HEK293 (cell line): ENCODE data around the gene RBM15B.

ENCODE experiments used
- CTCF ChIA-PET: fragments of 350-600 bp; formaldehyde crosslinking; extraction: SDS; loops from one replicate; lab custom pipeline; 2021; ENCODE audit warnings: antibody characterized with exemption; lab: Yijun Ruan, JAX
- POLR2A ChIA-PET: fragments of 300-600 bp; formaldehyde crosslinking; extraction: SDS; loops from one replicate; lab custom pipeline; 2020; ENCODE audit warnings: antibody characterized with exemption, inconsistent platforms; lab: Yijun Ruan, JAX
- H3K27ac ChIP-seq: fragments of 200-500 bp; sonication (Bioruptor generic); 2 replicates; pipeline ENCODE4 v1.5.1; 2014; ENCODE audit warnings: low read depth, low read length, control low read depth, inconsistent platforms; ENCODE audit errors: extremely low read depth
- H3K36me3 ChIP-seq, 2 experiments: fragments of 200-500 bp in 1 of 2; sonication (Bioruptor generic) in 1 of 2; 1 replicate in 1 of 2; 2 replicates in 1 of 2; pipeline ENCODE4 v1.5.1; 2014 to 2017; ENCODE audit warnings: inconsistent platforms in 2 of 2, low read length in 2 of 2; ENCODE audit not compliant: control insufficient read depth in 2 of 2, insufficient read depth in 1 of 2
- H3K4me1 ChIP-seq: fragments of 200-500 bp; sonication (Bioruptor generic); 2 replicates; pipeline ENCODE4 v1.5.1; 2014; ENCODE audit warnings: mild to moderate bottlenecking, low read length, inconsistent platforms; ENCODE audit not compliant: control insufficient read depth, insufficient read depth
- H3K4me3 ChIP-seq: 2 replicates; pipeline ENCODE4 v1.5.1; 2011; ENCODE audit warnings: low read depth, mild to moderate bottlenecking, control low read depth, low read length, moderate library complexity
- H3K9me3 ChIP-seq: fragments of 200-500 bp; sonication (Bioruptor generic); 2 replicates; pipeline ENCODE4 v1.5.1; 2014; ENCODE audit warnings: low read depth, low read length, inconsistent platforms; ENCODE audit not compliant: control insufficient read depth, insufficient read depth
- EGR2 ChIP-seq: fragments of 450-650 bp; formaldehyde crosslinking; IDR thresholded peaks from 2 replicates; pipeline ENCODE4 v1.5.1; 2016; ENCODE audit warnings: low read depth, missing biosample characterization, missing genetic modification characterization
- GLIS2 ChIP-seq: fragments of 450-650 bp; formaldehyde crosslinking; IDR thresholded peaks from 2 replicates; pipeline ENCODE4 v1.5.1; 2016; ENCODE audit warnings: missing biosample characterization, missing genetic modification characterization
- MEIS1 ChIP-seq: sonication (generic); formaldehyde crosslinking; IDR thresholded peaks from 2 replicates; pipeline ENCODE4 v1.8.1; 2022; ENCODE audit warnings: missing genetic modification reagents, mild to moderate bottlenecking, borderline replicate concordance
- MZF1 ChIP-seq: fragments of 450-650 bp; formaldehyde crosslinking; IDR thresholded peaks from 2 replicates; pipeline ENCODE4 v1.5.1; 2017; ENCODE audit warnings: missing biosample characterization, missing genetic modification characterization, borderline replicate concordance
- SCRT1 ChIP-seq: fragments of 450-650 bp; formaldehyde crosslinking; IDR thresholded peaks from 2 replicates; pipeline ENCODE4 v1.5.1; 2016; ENCODE audit warnings: missing biosample characterization, missing genetic modification characterization, borderline replicate concordance
- SP3 ChIP-seq: fragments of 450-650 bp; formaldehyde crosslinking; IDR thresholded peaks from 2 replicates; pipeline ENCODE4 v1.5.1; 2016; ENCODE audit warnings: missing biosample characterization, missing genetic modification characterization
- YY1 ChIP-seq: fragments of 450-650 bp; formaldehyde crosslinking; IDR thresholded peaks from 2 replicates; pipeline ENCODE4 v1.5.1; 2018; ENCODE audit warnings: missing biosample characterization, missing genetic modification characterization
- ZBTB1 ChIP-seq: fragments of 450-650 bp; formaldehyde crosslinking; IDR thresholded peaks from 2 replicates; pipeline ENCODE4 v1.5.1; 2016; ENCODE audit warnings: missing biosample characterization, missing genetic modification characterization
- ZBTB20 ChIP-seq: fragments of 450-650 bp; formaldehyde crosslinking; IDR thresholded peaks from 2 replicates; pipeline ENCODE4 v1.5.1; 2016; ENCODE audit warnings: missing biosample characterization, missing genetic modification characterization
- ZFP37 ChIP-seq: fragments of 450-650 bp; formaldehyde crosslinking; IDR thresholded peaks from 2 replicates; pipeline ENCODE4 v1.5.1; 2016; ENCODE audit warnings: missing biosample characterization, missing genetic modification characterization
- ZFP69B ChIP-seq: fragments of 450-650 bp; formaldehyde crosslinking; IDR thresholded peaks from 2 replicates; pipeline ENCODE4 v1.5.1; 2016; ENCODE audit warnings: missing biosample characterization, missing genetic modification characterization
- ZNF184 ChIP-seq: fragments of 450-650 bp; IDR thresholded peaks from 2 replicates; pipeline ENCODE4 v1.5.1; 2018; ENCODE audit warnings: missing biosample characterization, mild to moderate bottlenecking, missing genetic modification characterization
- ZNF2 ChIP-seq: fragments of 450-650 bp; formaldehyde crosslinking; IDR thresholded peaks from 2 replicates; pipeline ENCODE4 v1.5.1; 2016; ENCODE audit warnings: missing biosample characterization, missing genetic modification characterization
- ZNF221 ChIP-seq: fragments of 450-650 bp; formaldehyde crosslinking; IDR thresholded peaks from 2 replicates; pipeline ENCODE4 v1.5.1; 2017; ENCODE audit warnings: missing biosample characterization, missing genetic modification characterization, borderline replicate concordance
- ZNF223 ChIP-seq: fragments of 450-650 bp; formaldehyde crosslinking; IDR thresholded peaks from 2 replicates; pipeline ENCODE4 v1.5.1; 2016; ENCODE audit warnings: missing biosample characterization, missing genetic modification characterization
- ZNF274 ChIP-seq, 2 experiments: fragments of 200-500 bp in 1 of 2; fragments of 450-650 bp in 1 of 2; sonication (Bioruptor generic) in 1 of 2; formaldehyde crosslinking in 1 of 2; IDR thresholded peaks; 2 replicates each; pipeline versions ENCODE4 v1.5.1 to v1.6.1; 2014 to 2016; ENCODE audit warnings: borderline replicate concordance in 1 of 2, inconsistent platforms in 1 of 2, low read length in 1 of 2, missing biosample characterization in 1 of 2, missing genetic modification characterization in 1 of 2
- ZNF324 ChIP-seq: fragments of 450-650 bp; formaldehyde crosslinking; IDR thresholded peaks from 2 replicates; pipeline ENCODE4 v1.5.1; 2016; ENCODE audit warnings: missing biosample characterization, missing genetic modification characterization
- ZNF501 ChIP-seq: fragments of 450-650 bp; formaldehyde crosslinking; IDR thresholded peaks from 2 replicates; pipeline ENCODE4 v1.5.1; 2016; ENCODE audit warnings: missing biosample characterization, missing genetic modification characterization
- ZNF521 ChIP-seq: fragments of 450-650 bp; formaldehyde crosslinking; IDR thresholded peaks from 2 replicates; pipeline ENCODE4 v1.5.1; 2017; ENCODE audit warnings: missing biosample characterization, mild to moderate bottlenecking, missing genetic modification characterization
- ZNF629 ChIP-seq: fragments of 450-650 bp; formaldehyde crosslinking; IDR thresholded peaks from 2 replicates; pipeline ENCODE4 v1.5.1; 2017; ENCODE audit warnings: missing biosample characterization, missing genetic modification characterization
- ZSCAN16 ChIP-seq: fragments of 450-650 bp; formaldehyde crosslinking; IDR thresholded peaks from 2 replicates; pipeline ENCODE4 v1.5.1; 2016; ENCODE audit warnings: missing biosample characterization, missing genetic modification characterization
- TF ChIP-seq, protein P1 (sequence below): IDR thresholded peaks from 2 replicates; pipeline ENCODE4 v1.6.1; 2011; ENCODE audit warnings: mild to moderate bottlenecking, low read depth, low read length, borderline replicate concordance
- TF ChIP-seq, protein P2 (sequence below): fragments of 450-650 bp; formaldehyde crosslinking; IDR thresholded peaks from 2 replicates; pipeline ENCODE4 v1.5.1; 2016; ENCODE audit warnings: missing biosample characterization, missing genetic modification characterization
- TF ChIP-seq, protein P3 (sequence below): fragments of 450-650 bp; formaldehyde crosslinking; IDR thresholded peaks from 2 replicates; pipeline ENCODE4 v1.5.1; 2017; ENCODE audit warnings: missing biosample characterization, mild to moderate bottlenecking, missing genetic modification characterization, moderate library complexity
- TF ChIP-seq, protein P4 (sequence below): fragments of 450-650 bp; formaldehyde crosslinking; IDR thresholded peaks from 2 replicates; pipeline ENCODE4 v1.5.1; 2016; ENCODE audit warnings: missing biosample characterization, missing genetic modification characterization
- TF ChIP-seq, protein P5 (sequence below): fragments of 450-650 bp; formaldehyde crosslinking; IDR thresholded peaks from 2 replicates; pipeline ENCODE4 v1.5.1; 2016; ENCODE audit warnings: missing biosample characterization, missing genetic modification characterization

Gene RBM15B

DNA sequence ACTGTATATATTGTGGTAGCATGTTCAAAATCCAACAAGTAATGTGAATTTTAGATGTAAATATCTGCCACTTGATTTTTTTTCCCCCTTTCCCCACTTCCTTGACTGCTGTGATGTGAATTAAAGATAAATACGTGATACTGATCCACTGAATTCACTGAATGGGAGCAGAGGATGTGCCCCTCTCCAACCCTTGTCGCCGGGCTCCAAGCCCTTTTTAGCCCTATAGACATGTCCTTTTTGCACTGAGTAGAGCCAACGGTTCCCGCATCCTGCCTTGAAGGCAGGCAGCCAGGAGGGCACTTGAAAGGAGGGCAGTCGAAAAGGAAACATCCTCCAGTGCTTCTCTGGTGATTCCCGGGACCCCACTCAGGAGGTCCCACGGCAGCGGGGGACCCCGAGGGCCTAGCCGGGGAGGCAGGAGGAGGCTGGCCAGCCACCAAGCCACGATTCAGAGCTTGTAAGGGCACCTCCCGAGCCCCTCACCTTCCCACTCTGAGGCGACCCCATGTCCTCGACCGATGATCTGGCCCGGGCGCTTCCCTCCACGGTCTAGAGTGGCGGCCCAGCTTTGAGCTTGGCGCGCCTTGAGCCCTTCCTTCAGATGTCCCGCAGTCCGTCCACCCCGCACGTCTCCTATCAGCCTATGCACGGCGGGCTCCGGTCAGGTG is 6.9 kb upstream of the RBM15B start (continued):
- TF ChIP-seq ZNF221 (no peak), MZF1 (no peak), ZFP37 (tag by site-specific recombination) (no peak), ZNF2 (tag by site-specific recombination) (no peak), ZNF521 (no peak), MEIS1 (CRISPR knock-in tag) (no peak), ZNF223 (tag by site-specific recombination) (no peak), ZNF184 (no peak), ZNF274 (IDR thresholded peaks at IDR 0.05; ENCODE audit: low read length) (no peak), ZNF274 (tag by site-specific recombination; IDR thresholded peaks at IDR 0.05; ENCODE audit: borderline replicate concordance) (no peak)
- TF ChIP-seq, protein P1, sequence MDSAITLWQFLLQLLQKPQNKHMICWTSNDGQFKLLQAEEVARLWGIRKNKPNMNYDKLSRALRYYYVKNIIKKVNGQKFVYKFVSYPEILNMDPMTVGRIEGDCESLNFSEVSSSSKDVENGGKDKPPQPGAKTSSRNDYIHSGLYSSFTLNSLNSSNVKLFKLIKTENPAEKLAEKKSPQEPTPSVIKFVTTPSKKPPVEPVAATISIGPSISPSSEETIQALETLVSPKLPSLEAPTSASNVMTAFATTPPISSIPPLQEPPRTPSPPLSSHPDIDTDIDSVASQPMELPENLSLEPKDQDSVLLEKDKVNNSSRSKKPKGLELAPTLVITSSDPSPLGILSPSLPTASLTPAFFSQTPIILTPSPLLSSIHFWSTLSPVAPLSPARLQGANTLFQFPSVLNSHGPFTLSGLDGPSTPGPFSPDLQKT, result no peak

DNA sequence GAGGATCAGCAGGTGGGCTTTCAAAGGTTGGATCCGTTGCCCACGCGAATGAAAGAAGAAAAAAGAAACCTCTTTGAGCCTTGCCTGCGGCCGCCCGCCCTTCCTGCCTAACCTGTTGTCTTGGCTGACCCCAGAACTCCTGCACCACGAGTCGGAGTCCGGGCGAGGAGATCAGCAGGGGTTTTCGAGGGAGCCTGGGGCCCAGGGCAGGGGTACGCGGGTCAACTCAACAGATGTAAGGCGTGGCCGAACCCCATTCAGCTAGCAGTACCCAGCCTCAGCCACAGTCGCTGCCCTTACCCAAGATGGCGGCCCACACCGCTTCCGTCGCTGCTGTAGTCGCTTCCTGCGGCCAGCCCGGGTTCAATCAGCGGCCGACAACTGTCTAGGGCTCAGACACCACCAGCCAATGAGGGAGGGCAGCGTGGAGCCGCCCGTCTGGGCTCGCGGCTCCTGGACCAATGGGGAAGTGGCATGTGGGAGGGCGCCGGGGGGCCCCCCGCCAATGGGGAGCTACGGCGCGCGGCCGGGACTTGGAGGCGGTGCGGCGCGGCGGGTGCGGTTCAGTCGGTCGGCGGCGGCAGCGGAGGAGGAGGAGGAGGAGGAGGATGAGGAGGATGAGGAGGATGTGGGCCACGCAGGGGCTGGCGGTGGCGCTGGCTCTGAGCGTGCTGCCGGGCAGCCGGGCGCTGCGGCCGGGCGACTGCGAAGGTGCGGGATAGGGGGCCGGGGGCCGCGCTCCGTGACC is 6.2 kb upstream of the RBM15B start, which contains the start of gene MANF:
Gene MANF (plus strand): TSS at position 566 of the 748 bp plus-strand sequence. CDS start 52 bp downstream, at position 618.
- ChIA-PET CTCF (interaction anchor here (0.5 to 1.1 kb wide), 4 partner anchors 227 to 742 kb away, joined by 3 read pairs; no protein-coding TSS in a partner anchor), POLR2A (interaction anchor here (0.6 to 1.9 kb wide), 10 partner anchors 10 to 1048 kb away, joined by 3 to 9 read pairs (median 4); partner anchors contain the start of genes DCAF1, HEMK1 and MAPKAPK3)
- H3K36me3 ChIP-seq, result peaks cover 0 to 47% of the 10 kb centered on the region in 2 experiments; a peak in 1 of 3 replicates
- H3K4me1 ChIP-seq, result no peaks in the 10 kb centered on the region
- H3K4me3 ChIP-seq, result peak within 1 kb of the TSS; percentile 96
- H3K9me3 ChIP-seq, result no peaks in the 10 kb centered on the region
- H3K27ac ChIP-seq, result peak within 1 kb of the TSS; percentile 65
- TF ChIP-seq ZBTB1 (tag by site-specific recombination), result peak; percentile 27; the same call in 1 of the 2 replicates
- peak; percentile 65; the same call in 1 of the 2 replicates for TF ChIP-seq ZNF2 (tag by site-specific recombination)
- peak; percentile 85 for TF ChIP-seq YY1 (tag by site-specific recombination)
- peak; percentile 84 for TF ChIP-seq ZBTB20
- TF ChIP-seq ZNF501 (tag by site-specific recombination), result peak; percentile 75
- no peak for TF ChIP-seq ZNF184
- TF ChIP-seq ZSCAN16, result no peak
- 0 out of 2 replicates have a peak, but pooled peaks have one; percentile 23 for TF ChIP-seq ZNF629 (tag by site-specific recombination)
- TF ChIP-seq, protein P2, sequence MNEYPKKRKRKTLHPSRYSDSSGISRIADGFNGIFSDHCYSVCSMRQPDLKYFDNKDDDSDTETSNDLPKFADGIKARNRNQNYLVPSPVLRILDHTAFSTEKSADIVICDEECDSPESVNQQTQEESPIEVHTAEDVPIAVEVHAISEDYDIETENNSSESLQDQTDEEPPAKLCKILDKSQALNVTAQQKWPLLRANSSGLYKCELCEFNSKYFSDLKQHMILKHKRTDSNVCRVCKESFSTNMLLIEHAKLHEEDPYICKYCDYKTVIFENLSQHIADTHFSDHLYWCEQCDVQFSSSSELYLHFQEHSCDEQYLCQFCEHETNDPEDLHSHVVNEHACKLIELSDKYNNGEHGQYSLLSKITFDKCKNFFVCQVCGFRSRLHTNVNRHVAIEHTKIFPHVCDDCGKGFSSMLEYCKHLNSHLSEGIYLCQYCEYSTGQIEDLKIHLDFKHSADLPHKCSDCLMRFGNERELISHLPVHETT (tag by site-specific recombination), result peak; percentile 64; the same call in 1 of the 2 replicates
- peak; percentile 37; the same call in 1 of the 2 replicates for TF ChIP-seq ZNF324 (tag by site-specific recombination)
- TF ChIP-seq, protein P3, sequence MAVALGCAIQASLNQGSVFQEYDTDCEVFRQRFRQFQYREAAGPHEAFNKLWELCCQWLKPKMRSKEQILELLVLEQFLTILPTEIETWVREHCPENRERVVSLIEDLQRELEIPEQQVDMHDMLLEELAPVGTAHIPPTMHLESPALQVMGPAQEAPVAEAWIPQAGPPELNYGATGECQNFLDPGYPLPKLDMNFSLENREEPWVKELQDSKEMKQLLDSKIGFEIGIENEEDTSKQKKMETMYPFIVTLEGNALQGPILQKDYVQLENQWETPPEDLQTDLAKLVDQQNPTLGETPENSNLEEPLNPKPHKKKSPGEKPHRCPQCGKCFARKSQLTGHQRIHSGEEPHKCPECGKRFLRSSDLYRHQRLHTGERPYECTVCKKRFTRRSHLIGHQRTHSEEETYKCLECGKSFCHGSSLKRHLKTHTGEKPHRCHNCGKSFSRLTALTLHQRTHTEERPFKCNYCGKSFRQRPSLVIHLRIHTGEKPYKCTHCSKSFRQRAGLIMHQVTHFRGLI (tag by site-specific recombination), result no peak
- 0 out of 2 replicates have a peak, but pooled peaks have one; percentile 15 for TF ChIP-seq ZFP69B (tag by site-specific recombination)
- peak; percentile 96 for TF ChIP-seq SCRT1
- TF ChIP-seq SP3 (tag by site-specific recombination), result peak; percentile 90
- TF ChIP-seq GLIS2 (tag by site-specific recombination), result peak; percentile 88
- TF ChIP-seq, protein P4, sequence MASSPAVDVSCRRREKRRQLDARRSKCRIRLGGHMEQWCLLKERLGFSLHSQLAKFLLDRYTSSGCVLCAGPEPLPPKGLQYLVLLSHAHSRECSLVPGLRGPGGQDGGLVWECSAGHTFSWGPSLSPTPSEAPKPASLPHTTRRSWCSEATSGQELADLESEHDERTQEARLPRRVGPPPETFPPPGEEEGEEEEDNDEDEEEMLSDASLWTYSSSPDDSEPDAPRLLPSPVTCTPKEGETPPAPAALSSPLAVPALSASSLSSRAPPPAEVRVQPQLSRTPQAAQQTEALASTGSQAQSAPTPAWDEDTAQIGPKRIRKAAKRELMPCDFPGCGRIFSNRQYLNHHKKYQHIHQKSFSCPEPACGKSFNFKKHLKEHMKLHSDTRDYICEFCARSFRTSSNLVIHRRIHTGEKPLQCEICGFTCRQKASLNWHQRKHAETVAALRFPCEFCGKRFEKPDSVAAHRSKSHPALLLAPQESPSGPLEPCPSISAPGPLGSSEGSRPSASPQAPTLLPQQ (tag by site-specific recombination), result 0 out of 2 replicates have a peak, but pooled peaks have one; percentile 52
- TF ChIP-seq, protein P5, sequence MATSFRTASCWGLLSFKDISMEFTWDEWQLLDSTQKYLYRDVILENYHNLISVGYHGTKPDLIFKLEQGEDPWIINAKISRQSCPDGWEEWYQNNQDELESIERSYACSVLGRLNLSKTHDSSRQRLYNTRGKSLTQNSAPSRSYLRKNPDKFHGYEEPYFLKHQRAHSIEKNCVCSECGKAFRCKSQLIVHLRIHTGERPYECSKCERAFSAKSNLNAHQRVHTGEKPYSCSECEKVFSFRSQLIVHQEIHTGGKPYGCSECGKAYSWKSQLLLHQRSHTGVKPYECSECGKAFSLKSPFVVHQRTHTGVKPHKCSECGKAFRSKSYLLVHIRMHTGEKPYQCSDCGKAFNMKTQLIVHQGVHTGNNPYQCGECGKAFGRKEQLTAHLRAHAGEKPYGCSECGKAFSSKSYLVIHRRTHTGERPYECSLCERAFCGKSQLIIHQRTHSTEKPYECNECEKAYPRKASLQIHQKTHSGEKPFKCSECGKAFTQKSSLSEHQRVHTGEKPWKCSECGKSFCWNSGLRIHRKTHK (tag by site-specific recombination), result no peak
- TF ChIP-seq EGR2 (tag by site-specific recombination), result peak; percentile 92
